HG02885 (cell line): ENCODE measurements around the gene CD52.

Experiments used
- ATAC-seq: cut with Tn5 transposase; IDR thresholded peaks from one replicate; pipeline ENCODE4 v1.9.1; 2021; ENCODE audit warnings: mild to moderate bottlenecking; ENCODE audit not compliant: unreplicated experiment, poor library complexity

Gene CD52, protein sequence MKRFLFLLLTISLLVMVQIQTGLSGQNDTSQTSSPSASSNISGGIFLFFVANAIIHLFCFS

DNA sequence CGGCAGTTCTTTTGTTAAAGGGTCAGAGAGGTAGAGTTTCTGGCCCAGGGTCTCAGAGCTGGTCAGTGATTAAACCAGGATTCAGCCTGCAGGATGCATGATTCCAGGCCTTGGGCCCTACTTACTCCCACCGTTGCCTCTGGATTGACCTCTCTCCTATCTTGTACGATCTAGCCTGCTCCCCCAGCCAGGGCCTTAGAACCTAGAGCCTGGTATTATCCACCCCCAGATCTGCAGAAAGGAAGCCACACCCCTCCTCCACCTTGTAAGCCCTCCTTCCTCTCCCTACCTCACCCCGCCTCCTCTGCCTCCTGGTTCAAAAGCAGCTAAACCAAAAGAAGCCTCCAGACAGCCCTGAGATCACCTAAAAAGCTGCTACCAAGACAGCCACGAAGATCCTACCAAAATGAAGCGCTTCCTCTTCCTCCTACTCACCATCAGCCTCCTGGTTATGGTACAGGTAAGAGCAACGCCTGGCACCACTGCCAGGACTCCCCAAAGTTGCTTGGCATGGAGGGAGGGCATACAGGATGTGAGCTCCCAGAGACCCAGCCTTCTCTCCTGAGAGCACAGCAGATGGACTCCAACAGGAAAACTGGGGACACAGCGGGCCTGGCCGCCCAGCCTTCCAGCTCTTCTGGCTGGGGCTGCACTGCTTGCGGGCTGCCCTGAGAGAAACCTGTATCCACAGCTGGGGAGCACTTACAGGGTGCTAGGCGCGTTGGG lies at the start of gene CD52:
Gene CD52, plus strand, starts transcription at position 347 of the 726 bp plus-strand sequence. Its CDS starts 60 bp downstream, at position 407.
- peak; percentile 52 for ATAC-seq

DNA sequence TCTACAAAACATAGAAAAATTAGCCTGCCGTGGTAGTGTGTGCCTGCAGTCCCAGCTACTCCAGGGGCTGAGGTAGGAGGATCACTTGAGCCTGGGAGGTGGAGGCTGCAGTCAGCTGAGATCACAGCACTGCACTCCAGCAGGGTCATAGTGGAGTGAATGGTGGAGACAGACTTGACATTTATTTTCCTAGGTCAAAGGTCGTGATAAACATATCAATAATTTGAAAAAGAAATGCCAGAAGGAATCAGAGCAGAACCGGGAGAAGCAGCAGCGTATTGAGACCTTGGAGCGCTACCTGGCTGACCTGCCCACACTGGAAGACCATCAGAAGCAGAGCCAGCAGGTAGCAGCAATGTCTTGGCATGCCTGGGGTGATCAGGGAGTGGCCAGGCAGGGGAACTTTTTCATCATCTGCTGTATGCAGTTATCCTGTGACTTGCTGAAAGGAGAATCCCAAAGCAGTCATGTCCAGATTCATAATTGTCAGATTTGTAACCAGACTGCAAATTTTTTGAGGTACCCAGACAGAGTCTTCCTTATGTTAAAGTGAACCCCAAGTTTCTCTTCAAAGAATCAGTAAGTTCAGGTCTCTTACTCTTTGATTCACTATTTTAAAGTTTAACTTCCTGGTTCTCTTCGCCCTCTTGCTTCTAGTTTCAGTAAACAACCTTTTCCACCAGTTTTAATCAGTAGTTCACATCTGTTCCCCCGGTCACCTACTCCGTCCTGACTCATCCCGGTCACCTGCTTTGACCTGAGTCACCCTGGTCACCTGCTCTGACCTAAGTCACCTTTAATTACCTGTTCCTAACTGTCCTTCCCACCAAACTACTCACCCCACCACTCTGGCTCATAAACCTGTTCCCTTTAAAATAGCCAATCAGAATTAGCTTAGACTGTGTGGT lies 49.2 kb upstream of the CD52 start:
- no peak for ATAC-seq

DNA sequence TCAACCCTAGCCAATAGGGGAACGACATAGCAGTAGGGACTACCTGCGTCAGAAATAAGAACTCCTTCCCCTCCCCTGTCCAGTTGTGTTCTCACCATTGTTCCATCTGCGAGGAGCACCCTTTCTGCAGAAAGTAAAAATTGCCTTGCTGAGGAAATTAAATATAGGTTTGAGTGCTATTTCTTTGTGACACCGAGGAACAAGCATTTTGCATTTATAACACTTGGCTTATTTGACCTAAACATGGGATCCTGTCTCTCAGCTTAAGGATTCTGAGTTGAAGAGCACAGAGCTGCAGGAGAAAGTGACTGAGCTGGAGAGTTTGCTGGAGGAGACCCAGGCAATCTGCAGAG lies 48.6 kb upstream of the CD52 start:
- no peak for ATAC-seq

DNA sequence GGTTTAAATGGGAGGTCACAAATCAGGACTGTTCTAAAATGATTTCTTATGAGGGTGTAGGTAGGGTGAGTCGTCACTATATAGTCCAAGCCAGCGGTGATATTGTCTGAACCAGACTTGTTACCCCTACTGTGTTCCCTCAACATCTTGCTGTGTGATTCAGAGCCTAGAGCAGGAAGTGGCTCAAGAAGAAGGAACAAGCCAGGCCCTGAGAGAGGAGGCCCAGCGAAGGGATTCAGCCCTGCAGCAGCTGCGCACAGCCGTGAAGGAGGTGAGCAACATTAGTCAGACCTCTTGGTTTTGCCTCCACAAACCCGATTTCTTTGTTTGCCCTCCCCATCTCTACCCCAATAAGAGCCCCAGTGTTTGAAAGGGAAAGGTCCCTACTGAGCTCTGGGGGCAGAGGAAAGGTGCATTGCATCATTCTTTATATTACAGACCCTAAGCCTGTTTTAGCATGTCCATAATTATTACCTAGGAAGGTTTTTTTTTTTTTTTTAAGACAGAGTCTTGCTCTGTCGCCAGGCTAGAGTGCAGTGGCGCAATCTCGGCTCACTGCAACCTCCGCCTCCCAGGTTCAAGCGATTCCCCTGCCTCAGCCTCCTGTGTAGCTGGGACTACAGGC lies 42.8 kb upstream of the CD52 start:
- no peak for ATAC-seq

DNA sequence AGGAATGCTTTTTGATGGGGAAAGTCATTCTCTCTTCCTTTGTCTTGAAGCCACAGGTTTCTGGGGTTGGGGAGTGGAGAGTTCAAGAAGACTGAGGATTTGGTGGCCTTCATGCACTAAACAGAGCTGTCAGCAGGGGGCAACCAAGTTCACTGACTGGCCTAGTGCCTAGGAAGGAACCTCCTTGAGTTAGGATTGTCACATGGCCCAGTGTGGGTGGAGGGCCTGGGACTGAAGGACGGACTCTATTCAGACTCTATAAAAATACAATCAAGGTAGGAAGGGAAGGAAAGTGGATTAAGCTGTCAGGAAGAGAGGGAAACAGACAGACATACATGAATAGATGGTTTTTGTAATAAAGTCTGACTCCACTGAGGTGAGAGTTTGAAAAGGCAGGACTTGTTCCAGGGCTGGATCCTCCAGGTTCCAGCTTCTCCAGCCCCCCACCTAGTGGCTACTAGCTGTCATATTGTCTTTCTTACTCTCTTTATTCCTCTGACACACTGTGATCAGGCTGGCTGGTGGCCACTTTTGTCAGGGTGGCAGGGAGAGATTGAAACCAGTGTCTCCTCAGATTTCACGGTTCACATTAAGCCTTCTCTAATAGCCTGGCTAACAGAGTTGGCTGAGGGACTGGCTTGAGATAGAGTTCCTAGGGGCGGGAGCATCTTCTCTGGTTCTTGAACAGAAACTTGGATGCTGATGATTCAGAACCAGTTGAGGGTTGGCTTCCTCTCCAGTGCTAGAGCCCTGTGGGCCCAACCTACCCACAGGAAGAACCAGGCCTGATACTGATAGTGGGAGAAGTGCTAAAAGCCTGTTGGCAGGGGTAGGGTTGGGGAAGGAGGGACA lies 42.0 kb upstream of the CD52 start:
- peak; percentile 39 for ATAC-seq

DNA sequence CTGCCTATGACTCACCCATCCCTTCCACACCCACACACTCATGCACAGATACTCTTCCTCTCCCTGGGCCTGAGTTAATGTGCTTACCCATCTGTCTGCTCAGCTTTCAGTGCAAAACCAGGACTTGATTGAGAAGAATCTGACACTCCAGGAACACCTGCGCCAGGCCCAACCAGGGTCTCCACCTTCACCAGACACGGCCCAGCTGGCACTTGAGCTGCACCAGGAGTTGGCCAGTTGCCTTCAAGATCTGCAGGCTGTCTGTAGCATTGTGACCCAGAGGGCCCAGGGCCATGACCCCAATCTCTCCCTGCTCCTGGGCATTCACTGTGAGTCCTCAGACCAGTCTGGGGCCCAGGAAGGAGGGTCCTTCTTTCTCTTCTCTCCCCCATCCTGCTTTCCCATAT lies 41.3 kb upstream of the CD52 start:
- ATAC-seq = no peak

DNA sequence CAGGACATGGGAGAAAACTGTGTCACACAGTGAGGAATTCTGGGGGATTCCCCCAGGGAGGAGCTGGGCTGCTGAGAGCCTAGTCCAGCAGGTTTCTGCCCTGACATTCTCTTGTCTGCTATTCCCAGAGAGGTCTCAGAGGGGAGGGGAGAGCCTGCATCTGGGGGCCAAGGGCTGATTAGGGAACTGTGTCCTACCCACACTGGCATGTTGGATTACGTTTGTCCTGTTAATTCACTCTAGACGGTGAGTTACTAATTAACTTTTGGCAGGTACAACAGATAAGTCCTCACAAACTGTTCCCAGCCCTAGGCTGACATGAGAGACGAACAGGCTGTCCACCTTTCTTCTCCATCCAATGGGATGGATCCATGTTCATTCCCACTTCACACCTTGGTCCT lies 40.5 kb upstream of the CD52 start:
- ATAC-seq = no peak

DNA sequence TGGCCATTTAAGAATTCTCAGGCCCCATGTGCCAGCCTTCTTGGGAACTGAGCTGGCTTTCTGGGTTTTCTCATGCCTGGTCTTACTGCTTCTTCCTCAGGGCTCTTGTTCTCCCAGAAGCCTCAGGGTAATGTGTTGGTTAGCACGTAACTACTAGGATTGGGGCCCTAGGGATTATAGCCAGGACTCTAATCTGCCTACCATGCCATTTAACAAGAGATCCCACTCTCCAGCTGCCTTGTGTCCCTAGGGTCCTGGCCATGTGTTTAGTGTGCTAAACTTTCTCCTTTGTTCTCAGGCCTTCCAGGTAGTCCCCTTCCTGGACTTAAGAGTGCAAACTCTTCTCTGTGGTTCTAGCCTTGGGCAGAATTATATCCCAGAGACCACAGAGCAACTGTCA lies 40.0 kb upstream of the CD52 start:
- no peak for ATAC-seq

DNA sequence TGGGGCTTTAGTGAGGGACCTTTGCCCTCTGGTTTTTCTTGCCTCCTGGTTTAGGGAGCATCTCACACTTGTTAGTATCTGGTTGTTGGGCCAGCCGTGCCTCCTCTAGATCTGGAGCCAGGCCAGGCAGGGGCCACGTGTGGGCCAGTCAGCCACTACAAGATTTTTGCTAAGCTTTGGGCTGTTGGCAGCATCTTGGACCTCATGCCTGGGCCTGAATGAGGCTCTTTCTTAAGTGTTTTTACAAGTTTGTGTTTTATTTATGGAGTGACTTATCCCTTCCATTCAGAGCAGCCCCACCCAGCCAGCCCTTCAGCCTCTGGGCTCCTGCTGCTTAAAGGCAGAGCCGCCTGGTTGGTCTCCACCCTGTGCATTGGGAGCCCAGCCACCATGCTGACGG lies 39.5 kb upstream of the CD52 start:
- ATAC-seq = no peak

DNA sequence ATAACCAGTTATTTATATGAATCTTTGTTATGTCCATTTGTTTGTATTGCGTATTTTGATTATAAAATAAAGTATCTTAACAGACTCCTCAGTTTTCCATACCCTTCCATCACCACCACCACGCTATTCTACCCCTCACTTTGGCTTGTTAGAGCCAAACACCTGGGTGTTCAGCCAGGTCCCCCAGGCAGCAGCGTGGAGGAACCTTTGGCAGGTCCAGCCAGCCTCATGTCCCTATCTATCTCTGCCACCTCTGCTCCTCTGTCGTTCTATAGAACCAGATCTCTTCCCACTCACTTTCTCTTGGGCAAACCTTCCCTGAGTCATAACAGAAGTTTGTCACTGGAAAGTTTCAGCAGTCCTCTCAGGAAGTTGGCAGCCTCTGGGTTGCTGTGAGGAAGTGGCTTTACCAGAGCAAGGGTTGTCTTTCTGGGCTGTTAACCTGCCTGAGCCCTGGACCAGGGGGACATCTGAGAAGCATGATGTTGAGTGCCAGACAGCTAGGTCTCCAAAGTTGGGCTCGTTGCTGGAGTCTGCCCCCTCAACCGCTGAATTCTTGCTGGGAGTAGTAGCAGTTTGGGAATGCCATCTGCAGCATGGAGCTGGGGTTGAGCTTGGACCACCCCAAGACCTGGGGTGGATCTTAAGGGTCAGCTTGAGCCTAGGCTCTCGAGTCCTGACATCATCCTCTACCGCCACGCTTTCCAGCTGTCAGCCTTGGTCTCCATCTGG lies 38.9 kb upstream of the CD52 start:
- no peak for ATAC-seq

DNA sequence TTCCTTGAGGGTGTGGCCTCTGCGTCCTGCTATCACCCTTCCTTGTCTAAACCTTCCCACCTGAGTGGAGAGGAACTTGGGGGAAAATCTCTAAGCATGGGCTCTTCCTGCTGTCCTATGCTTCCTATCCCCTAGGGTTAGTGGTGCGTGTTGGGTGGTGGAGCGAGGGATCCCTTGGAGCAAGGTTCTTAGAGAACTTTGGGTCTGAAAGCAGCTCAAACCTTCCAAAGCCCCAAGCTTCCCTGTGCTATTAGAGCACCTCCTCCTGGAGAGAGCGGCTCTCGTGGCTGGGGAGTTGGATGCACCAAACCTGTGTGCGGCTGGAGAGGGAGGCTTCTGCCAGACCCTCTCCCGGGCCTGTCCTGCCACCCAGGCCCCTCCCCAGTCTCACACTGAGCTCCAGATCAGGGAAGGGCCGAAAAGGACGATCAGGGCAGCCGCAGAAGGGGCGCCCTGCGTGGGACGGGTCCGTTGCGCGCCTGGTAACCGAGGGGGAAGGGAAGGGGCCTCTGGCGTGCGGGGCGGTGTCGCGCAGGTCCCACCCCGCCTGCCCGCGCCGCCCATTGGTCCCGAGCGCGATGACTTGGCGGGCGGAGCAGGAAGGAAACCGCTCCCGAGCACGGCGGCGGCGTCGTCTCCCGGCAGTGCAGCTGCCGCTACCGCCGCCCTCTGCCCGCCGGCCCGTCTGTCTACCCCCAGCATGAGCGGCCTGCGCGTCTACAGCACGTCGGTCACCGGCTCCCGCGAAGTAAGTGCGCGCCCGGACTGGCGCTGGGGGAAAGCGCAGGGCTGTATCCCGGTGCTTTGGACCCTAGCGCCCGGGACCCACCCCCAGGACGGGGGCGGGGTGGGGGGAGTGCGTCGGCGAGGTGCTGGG lies 38.1 kb upstream of the CD52 start, which contains the start of gene SH3BGRL3:
Gene SH3BGRL3, plus strand, starts transcription at position 631 of the 877 bp plus-strand sequence. Its CDS starts 70 bp downstream, at position 701.
- ATAC-seq = peak; percentile 70

DNA sequence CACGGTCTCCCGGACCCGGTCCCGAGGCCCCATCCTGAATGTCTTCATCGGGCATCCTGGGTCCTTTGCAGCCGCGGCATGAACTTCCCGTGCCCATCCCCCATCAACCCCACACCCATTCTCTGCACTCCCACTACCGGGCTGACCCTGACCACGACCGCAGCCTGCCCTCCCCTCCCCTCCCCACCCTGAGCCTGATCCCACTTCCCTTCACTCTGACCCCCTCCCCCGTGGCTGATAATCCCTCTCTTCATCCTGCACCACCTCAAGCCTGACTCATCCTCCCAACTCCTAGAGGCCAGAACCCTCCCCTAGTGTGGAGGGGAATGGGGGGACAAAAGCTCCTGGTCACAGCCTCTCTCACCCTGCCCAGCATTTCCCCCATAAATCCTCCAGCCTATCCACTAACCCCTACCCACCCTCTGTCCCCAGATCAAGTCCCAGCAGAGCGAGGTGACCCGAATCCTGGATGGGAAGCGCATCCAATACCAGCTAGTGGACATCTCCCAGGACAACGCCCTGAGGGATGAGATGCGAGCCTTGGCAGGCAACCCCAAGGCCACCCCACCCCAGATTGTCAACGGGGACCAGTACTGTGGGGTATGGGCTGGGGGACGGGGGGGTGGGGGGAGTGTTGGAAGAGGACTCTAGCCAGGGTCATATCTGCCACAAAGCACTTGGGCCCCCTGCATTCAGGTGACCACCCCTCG lies 37.3 kb upstream of the CD52 start:
- no peak for ATAC-seq

DNA sequence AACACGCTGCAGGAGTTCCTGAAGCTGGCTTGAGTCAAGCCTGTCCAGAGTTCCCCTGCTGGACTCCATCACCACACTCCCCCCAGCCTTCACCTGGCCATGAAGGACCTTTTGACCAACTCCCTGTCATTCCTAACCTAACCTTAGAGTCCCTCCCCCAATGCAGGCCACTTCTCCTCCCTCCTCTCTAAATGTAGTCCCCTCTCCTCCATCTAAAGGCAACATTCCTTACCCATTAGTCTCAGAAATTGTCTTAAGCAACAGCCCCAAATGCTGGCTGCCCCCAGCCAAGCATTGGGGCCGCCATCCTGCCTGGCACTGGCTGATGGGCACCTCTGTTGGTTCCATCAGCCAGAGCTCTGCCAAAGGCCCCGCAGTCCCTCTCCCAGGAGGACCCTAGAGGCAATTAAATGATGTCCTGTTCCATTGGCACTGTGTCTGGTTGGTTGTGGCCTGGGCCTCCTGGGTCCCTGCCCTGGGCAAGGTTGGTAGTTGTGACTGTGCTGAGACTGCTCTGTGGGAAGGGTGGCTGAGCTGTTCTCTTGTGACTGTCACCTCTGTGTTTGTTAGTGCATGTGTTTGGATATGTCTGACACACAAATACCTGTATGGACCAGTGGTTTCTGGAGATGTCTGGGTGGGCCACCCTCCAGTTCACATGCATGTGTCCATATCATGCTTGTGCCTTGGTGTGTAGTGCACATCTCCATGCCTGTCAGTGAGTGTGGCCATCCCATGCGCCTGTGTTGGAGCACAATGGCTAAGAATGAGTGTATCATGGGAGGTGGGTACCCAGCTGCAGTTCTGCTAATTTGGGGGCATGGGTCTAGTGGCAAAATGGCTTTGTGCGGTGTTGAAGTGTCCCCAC lies 36.4 kb upstream of the CD52 start:
- no peak for ATAC-seq

DNA sequence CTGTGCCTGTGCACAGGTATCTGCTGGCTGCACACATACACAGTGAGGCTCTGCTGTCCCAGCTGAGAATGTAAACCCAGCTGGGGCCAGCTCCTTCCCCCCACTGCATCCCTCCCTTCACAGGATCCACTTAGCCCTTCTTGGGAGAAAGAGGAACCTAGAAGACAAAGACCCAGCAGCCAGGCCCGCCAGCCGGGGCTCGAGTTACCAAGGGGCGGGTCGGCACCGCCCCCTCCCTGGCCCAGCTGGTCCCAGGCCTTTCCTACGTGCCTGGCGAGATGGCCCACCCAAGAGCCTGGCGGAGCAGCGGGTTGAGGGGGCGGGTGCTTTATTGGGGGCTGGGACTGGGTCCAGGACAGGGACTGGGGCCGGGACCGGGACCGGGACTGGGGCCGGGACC lies 35.8 kb upstream of the CD52 start:
- no peak for ATAC-seq

DNA sequence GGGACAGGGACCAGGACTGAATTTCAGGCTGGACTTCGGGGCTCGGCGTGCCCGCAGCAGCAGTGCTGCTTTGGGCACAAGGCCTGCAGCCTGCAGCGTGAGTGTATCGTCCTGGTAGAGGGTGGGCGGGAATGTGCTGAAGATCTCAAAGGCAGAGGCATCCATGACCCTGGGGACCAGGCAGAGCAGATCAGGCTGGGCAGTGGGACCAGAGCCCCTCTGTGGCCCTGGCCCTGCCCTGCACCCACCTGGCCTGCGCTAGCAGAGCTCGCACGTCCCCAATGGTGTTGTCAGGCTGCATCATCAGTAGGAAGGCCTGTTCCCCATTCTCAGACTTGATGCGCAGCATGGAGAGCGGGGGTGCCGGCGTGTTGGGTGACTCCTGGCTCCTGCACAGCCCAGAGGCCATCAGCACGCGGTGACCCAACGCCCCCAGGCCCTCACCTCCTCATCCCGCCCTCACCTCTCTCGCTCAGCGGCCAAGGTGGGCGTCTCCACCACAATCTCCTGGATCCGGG lies 35.3 kb upstream of the CD52 start:
- no peak for ATAC-seq

DNA sequence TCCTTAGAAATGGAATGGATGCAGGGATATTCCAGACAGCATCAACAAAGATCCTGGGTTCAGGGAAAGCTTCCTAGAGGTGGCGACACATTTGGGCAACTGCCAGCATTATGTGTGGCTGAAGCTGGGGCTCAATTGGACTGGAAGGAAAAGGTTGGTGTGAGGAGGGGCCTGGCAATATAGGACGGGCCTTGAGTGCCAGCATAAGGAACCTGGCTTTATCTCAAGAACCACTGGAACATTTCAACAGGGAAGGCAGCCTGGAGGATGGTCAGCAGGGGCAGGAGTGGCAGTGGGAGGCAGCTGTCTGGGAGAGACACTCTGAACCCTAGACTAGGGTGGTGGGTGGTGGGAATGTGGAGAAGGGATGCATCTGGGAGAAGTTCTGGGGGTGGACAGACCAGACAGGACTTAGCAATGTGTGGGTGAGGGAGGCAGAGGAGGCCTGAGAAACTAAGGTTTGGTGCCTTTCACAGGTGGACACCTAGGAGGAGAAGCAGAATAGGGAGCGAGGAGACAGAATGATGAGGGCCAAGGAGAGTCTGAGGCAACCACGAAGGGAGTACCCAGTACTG lies 34.4 kb upstream of the CD52 start:
- no peak for ATAC-seq
